22Rv1 (cell line): ENCODE measurements around the gene CDKN2AIP.

Experiments used
- ZFX ChIP-seq: fragments of 450-650 bp; IDR thresholded peaks from 2 replicates; pipeline ENCODE4 v1.6.1; 2017; ENCODE audit warnings: antibody characterized with exemption, borderline replicate concordance
- TF ChIP-seq, protein P1 (sequence below): fragments of 450-650 bp; IDR thresholded peaks from 2 replicates; pipeline ENCODE4 v1.5.1; 2017; ENCODE audit warnings: mild to moderate bottlenecking

GRCh38 chr4:183443655-183444213 lies 702 bp upstream of the CDKN2AIP start:
- TF ChIP-seq, protein P1, sequence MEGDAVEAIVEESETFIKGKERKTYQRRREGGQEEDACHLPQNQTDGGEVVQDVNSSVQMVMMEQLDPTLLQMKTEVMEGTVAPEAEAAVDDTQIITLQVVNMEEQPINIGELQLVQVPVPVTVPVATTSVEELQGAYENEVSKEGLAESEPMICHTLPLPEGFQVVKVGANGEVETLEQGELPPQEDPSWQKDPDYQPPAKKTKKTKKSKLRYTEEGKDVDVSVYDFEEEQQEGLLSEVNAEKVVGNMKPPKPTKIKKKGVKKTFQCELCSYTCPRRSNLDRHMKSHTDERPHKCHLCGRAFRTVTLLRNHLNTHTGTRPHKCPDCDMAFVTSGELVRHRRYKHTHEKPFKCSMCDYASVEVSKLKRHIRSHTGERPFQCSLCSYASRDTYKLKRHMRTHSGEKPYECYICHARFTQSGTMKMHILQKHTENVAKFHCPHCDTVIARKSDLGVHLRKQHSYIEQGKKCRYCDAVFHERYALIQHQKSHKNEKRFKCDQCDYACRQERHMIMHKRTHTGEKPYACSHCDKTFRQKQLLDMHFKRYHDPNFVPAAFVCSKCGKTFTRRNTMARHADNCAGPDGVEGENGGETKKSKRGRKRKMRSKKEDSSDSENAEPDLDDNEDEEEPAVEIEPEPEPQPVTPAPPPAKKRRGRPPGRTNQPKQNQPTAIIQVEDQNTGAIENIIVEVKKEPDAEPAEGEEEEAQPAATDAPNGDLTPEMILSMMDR, result no peak; the same call in 1 of the 2 replicates
- TF ChIP-seq ZFX, result no peak
